Measurements from ENCODE around the gene ETV6. TPM values are rescaled to one million over a fixed set of nuclear protein-coding genes. Genes with fewer than 3 reads are reported as not detected.

Gene ETV6
- total RNA-seq, 2 donors from 2014 or later = 45.9 to 49.0 TPM

- H3K27me3 Mint-ChIP-seq = no peaks in the 10 kb centered on the region
- H3K9me3 Mint-ChIP-seq = no peaks in the 10 kb centered on the region
- peak overlapping the region; percentile 46 for H3K4me3 Mint-ChIP-seq
- peaks cover 25% of the 10 kb centered on the region for H3K4me1 Mint-ChIP-seq
- ATAC-seq (replicated peaks) = no peak
- peaks cover 71% of the 10 kb centered on the region for H3K36me3 Mint-ChIP-seq (ENCODE audit: low read depth)
- H3K27ac Mint-ChIP-seq = peak overlapping the region; percentile 82
These were observed 109.3 kb downstream of the ETV6 start for GRCh38 chr12:11758510-11759493.

- no peak for ATAC-seq (replicated peaks)
These were observed 110.0 kb downstream of the ETV6 start for GRCh38 chr12:11759494-11759878.

GRCh38 chr12:11759899-11760298 lies 110.4 kb downstream of the ETV6 start:
- Mint-ChIP-seq H3K4me1 (peaks cover 26% of the 10 kb centered on the region), H3K27me3 (no peaks in the 10 kb centered on the region), H3K4me3 (no peak overlapping the region), H3K27ac (peak overlapping the region; percentile 48), H3K36me3 (ENCODE audit: low read depth) (peaks cover 65% of the 10 kb centered on the region), H3K9me3 (no peaks in the 10 kb centered on the region)
- no peak for ATAC-seq (replicated peaks)

More at GRCh38 chr12:11759494-11759878, 110.0 kb downstream of the ETV6 start:
- peaks cover 68% of the 10 kb centered on the region for H3K36me3 Mint-ChIP-seq (ENCODE audit: low read depth)
- H3K9me3 Mint-ChIP-seq = no peaks in the 10 kb centered on the region
- H3K27me3 Mint-ChIP-seq = no peaks in the 10 kb centered on the region
- H3K4me3 Mint-ChIP-seq = peak overlapping the region; percentile 46
- H3K27ac Mint-ChIP-seq = no peak overlapping the region
- H3K4me1 Mint-ChIP-seq = peaks cover 27% of the 10 kb centered on the region

GRCh38 chr12:11761869-11762567 lies 112.5 kb downstream of the ETV6 start:
- ATAC-seq (replicated peaks) = no peak
- peaks cover 42% of the 10 kb centered on the region for H3K4me1 Mint-ChIP-seq
- H3K4me3 Mint-ChIP-seq = peak overlapping the region; percentile 43
- no peaks in the 10 kb centered on the region for H3K9me3 Mint-ChIP-seq
- H3K36me3 Mint-ChIP-seq (ENCODE audit: low read depth) = peaks cover 64% of the 10 kb centered on the region
- peak overlapping the region; percentile 60 for H3K27ac Mint-ChIP-seq
- H3K27me3 Mint-ChIP-seq = no peaks in the 10 kb centered on the region

GRCh38 chr12:11762723-11763326 lies 113.4 kb downstream of the ETV6 start:
- Mint-ChIP-seq H3K4me1 (peaks cover 49% of the 10 kb centered on the region), H3K27me3 (no peaks in the 10 kb centered on the region), H3K9me3 (no peaks in the 10 kb centered on the region), H3K27ac (peak overlapping the region; percentile 60), H3K36me3 (ENCODE audit: low read depth) (peaks cover 67% of the 10 kb centered on the region), H3K4me3 (peak overlapping the region; percentile 43)
- peak; percentile 48 for ATAC-seq (replicated peaks)

GRCh38 chr12:11763760-11764520 lies 114.5 kb downstream of the ETV6 start:
- no peaks in the 10 kb centered on the region for H3K9me3 Mint-ChIP-seq
- ATAC-seq (replicated peaks) = no peak
- H3K27ac Mint-ChIP-seq = no peak overlapping the region
- no peaks in the 10 kb centered on the region for H3K27me3 Mint-ChIP-seq
- H3K4me1 Mint-ChIP-seq = peaks cover 52% of the 10 kb centered on the region
- H3K4me3 Mint-ChIP-seq = peak overlapping the region; percentile 76
- peaks cover 60% of the 10 kb centered on the region for H3K36me3 Mint-ChIP-seq (ENCODE audit: low read depth)

GRCh38 chr12:11764837-11765236 lies 115.4 kb downstream of the ETV6 start:
- Mint-ChIP-seq H3K4me1 (peaks cover 61% of the 10 kb centered on the region), H3K27ac (peak overlapping the region; percentile 91), H3K9me3 (no peaks in the 10 kb centered on the region), H3K4me3 (peak overlapping the region; percentile 76), H3K36me3 (ENCODE audit: low read depth) (peaks cover 63% of the 10 kb centered on the region), H3K27me3 (no peaks in the 10 kb centered on the region)
- no peak for ATAC-seq (replicated peaks)

- H3K36me3 Mint-ChIP-seq (ENCODE audit: low read depth) = peaks cover 63% of the 10 kb centered on the region
- H3K4me3 Mint-ChIP-seq = peak overlapping the region; percentile 76
- H3K4me1 Mint-ChIP-seq = peaks cover 59% of the 10 kb centered on the region
- no peaks in the 10 kb centered on the region for H3K9me3 Mint-ChIP-seq
- no peaks in the 10 kb centered on the region for H3K27me3 Mint-ChIP-seq
- H3K27ac Mint-ChIP-seq = peak overlapping the region; percentile 91
- ATAC-seq (replicated peaks) = peak; percentile 49
These were observed 115.9 kb downstream of the ETV6 start for GRCh38 chr12:11765421-11765816.

- Mint-ChIP-seq H3K27me3 (no peaks in the 10 kb centered on the region), H3K9me3 (no peaks in the 10 kb centered on the region), H3K36me3 (ENCODE audit: low read depth) (peaks cover 61% of the 10 kb centered on the region), H3K27ac (peak overlapping the region; percentile 91), H3K4me1 (peaks cover 59% of the 10 kb centered on the region), H3K4me3 (peak overlapping the region; percentile 76)
- ATAC-seq (replicated peaks) = peak; percentile 87
These were observed 116.6 kb downstream of the ETV6 start for GRCh38 chr12:11765817-11766794.

- ATAC-seq (replicated peaks) = no peak
- H3K9me3 Mint-ChIP-seq = no peaks in the 10 kb centered on the region
- H3K4me3 Mint-ChIP-seq = peak overlapping the region; percentile 76
- no peaks in the 10 kb centered on the region for H3K27me3 Mint-ChIP-seq
- peaks cover 65% of the 10 kb centered on the region for H3K36me3 Mint-ChIP-seq (ENCODE audit: low read depth)
- H3K27ac Mint-ChIP-seq = peak overlapping the region; percentile 91
- H3K4me1 Mint-ChIP-seq = peaks cover 66% of the 10 kb centered on the region
These were observed 117.7 kb downstream of the ETV6 start for GRCh38 chr12:11767029-11767724.

- Mint-ChIP-seq H3K4me3 (peak overlapping the region; percentile 76), H3K27me3 (no peaks in the 10 kb centered on the region), H3K9me3 (no peaks in the 10 kb centered on the region), H3K4me1 (peaks cover 71% of the 10 kb centered on the region), H3K27ac (peak overlapping the region; percentile 91), H3K36me3 (ENCODE audit: low read depth) (peaks cover 71% of the 10 kb centered on the region)
- no peak for ATAC-seq (replicated peaks)
These were observed 118.3 kb downstream of the ETV6 start for GRCh38 chr12:11767798-11768197.

GRCh38 chr12:11768233-11768965 lies 118.9 kb downstream of the ETV6 start:
- no peaks in the 10 kb centered on the region for H3K27me3 Mint-ChIP-seq
- ATAC-seq (replicated peaks) = no peak
- no peaks in the 10 kb centered on the region for H3K9me3 Mint-ChIP-seq
- H3K4me1 Mint-ChIP-seq = peaks cover 71% of the 10 kb centered on the region
- peak overlapping the region; percentile 76 for H3K4me3 Mint-ChIP-seq
- H3K27ac Mint-ChIP-seq = peak overlapping the region; percentile 28
- peaks cover 72% of the 10 kb centered on the region for H3K36me3 Mint-ChIP-seq (ENCODE audit: low read depth)
